GM21529 (cell line): Measurements from ENCODE around the gene GPC5.

ENCODE experiments used
- ATAC-seq: cut with Tn5 transposase; IDR thresholded peaks from one replicate; pipeline ENCODE4 v1.9.1; 2021; ENCODE audit not compliant: unreplicated experiment

GPC5 gene

DNA sequence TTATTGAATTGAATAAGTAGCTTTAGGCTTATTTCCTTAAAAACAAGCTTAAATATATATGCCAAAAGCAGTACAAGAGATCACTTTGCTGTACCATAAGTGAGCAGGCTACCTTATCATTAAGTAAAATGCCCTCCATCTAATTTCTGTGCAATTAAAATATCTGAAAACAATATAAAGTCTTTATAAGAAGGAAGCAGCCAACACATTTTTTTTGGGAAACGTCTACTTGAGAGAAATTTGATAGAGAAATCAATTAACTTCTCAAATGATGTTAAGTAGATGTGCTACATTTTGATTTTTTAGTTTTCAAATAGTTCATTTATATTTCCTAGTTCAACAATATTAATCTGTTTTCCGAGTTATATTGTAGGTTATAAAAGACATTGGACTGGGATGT, 52.5 kb downstream of the GPC5 start:
- no peak for ATAC-seq

DNA sequence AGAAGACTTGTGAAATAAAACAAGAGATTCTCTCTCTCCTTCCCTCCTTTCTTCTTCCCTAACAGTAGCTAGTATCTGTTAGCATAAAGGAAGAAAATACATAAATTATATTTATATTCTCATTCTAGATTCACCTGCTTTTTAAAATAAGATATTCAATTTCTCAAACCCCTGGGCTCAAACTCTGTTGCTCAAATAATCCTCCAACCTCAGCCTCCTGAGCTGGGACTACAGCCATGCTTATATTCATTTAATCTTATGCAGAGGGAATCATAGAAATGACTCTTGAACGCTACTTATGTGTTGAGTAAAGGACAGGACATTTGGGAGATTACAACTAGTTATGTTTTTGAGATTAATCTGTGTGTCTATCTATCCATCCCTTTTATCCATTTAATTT, 56.2 kb downstream of the GPC5 start:
- no peak for ATAC-seq

DNA sequence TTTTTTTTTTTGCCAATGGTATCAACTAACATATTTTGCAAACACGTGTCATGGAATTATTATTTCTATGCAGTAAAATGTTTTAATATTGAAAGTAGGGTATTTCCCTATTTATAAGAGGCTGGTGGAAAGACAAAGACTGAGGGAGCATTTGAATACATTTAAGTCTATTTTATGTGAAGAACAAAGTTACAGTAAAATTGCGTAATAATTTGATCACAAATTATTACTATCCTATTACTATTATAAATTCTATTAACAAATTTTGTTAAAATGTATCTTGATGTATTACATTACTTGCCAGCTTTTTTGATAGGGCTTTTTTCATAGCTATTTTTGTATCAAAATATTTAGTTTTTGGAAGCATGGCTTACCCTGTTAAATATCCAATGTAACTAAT, 58.4 kb downstream of the GPC5 start:
- no peak for ATAC-seq

DNA sequence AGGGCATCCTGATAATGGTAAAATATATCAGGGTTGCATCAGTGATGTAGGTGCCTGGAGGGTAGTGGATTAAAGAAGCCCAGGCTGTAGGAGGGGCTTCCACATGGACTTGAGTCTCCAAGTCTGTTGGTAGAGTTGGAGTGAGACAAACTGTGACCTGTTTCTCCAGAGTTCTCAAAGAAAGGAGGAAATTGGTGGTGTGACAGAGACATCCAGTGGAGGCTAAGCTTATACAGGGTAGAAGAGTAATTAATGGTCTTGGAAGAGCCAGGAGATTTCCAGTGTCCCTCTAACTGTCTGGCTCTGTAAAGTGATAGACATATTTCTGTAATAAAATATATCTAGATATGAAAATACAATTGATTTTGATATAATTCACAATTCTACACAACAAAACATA, 61.1 kb downstream of the GPC5 start:
- ATAC-seq, result no peak

DNA sequence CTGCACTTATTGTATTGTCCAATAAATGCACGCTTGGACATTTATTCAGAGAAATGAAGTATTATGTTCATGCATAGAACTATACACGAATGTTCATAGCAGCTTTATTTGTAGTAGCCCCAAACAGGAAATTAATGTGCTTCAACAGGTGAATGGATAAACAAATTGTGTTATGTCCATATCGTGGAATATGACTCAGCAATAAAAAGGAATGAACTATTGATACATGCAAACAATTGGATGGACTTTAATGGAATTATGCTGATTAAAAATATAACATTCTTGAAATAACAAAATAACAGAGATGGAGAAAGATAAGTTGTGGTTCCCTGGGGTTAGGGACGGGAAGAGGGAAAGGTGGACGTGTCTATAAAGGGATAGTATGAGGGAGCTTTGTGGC, 65.9 kb downstream of the GPC5 start:
- no peak for ATAC-seq

DNA sequence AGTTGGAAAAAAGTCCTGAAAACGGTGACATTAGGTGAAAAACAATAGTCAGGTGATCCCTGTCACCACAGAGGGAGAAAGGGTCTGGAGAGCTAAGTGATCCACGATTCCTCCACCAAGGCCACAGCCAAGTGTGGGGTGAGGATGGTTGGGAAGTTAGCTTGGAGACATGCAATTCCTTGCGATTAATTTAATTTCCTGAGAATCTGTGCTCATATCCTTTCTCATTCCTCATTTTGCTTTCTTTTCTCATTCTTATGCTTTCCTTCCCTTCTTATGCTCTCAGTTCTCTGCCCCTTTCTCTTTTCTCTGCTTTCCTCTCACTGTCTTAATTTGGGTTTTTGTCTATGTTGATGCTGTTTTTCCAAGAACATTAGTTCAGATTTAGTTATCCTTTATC, 68.8 kb downstream of the GPC5 start:
- ATAC-seq, result no peak

DNA sequence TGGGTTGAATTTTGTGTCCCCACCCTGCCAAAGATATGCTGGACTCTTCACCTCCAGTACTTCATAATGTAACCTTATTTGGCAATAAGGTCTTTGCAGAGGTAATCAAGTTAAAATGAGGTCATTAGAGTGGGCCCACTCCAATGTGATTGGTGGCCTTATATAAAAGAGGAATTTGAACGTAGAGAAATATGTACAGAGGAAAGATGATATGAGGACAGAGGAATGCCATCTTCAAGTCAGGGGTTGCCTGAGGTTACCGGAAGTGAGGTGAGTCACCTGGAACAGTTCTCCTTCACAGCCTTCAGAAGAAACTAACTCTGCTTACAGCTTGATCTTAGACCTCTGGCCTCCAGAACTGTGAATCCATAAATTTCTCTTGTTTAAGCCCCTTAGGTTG, 69.9 kb downstream of the GPC5 start:
- ATAC-seq, result peak; percentile 48

DNA sequence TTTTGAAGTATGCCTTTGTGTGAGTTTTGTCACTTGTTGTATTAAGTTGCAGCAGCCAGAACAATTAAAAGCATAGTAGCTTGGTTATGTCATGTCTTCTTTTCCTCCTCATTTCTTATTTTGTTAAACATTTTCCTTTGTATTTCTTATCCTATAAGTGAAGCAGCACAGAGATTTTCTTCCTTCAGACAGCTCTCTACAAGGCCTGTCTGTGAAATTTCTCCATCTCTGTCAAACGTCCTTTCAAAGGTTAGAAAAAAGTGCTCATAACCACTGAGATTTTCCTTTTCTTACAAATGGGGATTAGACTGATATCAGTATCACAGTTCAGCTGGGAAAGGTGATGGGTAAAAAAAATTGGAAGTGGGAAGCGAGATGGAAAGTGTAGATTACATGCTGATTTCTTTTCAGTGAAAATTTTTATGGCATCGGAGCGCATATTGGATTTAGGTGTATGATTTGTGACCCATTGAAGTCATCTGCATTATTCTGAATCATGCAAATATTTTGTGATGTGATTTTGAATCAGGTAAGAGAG, 71.7 kb downstream of the GPC5 start:
- no peak for ATAC-seq

DNA sequence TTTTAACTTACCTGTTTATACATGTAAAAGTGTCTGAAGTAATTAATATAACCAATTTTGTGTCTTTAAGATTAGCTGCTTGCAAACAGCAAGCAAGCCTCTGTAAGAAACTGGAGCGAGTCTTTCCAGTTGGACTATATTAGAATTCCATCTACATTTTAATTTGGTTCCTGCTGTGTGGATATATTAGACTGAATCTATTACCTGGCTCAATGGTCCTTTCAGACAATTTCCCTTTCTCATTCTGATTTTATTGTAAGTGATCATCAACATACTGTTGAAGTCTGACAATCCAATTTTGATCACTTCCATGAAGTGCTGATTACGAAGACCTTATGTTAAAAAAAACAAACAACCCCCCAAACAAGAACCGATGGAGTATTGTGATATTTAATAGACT, 72.3 kb downstream of the GPC5 start:
- ATAC-seq, result no peak

DNA sequence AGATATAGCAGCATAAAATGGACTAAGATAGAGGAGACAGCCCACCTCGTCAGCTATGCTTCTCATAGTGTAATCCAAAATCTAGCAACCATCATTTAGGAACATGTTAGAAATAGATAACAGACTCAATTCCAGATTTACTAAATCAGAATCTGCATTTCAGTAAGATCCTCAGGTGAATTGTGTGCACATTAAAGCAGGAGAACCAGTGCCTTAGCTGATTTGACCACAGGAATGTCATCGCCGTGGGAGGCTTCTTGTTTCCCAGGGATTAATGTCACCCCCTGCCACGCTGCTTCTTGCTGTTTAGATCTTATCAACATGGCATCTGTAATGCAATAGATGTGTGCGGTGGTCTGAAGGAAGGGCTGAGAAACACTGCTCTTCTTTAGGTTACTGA, 84.0 kb downstream of the GPC5 start:
- ATAC-seq, result no peak

DNA sequence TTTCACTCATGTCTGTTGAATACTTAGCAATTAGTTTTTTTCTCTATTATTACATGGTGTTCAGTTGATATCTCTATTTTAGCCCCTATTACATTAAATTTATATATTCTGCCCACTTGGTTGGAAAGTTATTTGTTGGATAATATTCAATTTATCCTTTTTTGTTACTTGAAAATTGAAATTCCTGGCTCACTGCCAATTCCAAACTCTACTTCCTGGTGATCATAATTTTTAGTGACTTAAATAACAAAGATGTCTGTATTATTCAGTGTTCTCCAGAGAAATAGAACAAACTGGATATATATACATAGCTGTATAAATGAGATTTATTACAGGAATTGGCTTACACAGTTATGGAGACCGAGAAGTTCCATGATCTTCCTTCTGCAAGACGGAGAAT, 93.6 kb downstream of the GPC5 start:
- no peak for ATAC-seq

DNA sequence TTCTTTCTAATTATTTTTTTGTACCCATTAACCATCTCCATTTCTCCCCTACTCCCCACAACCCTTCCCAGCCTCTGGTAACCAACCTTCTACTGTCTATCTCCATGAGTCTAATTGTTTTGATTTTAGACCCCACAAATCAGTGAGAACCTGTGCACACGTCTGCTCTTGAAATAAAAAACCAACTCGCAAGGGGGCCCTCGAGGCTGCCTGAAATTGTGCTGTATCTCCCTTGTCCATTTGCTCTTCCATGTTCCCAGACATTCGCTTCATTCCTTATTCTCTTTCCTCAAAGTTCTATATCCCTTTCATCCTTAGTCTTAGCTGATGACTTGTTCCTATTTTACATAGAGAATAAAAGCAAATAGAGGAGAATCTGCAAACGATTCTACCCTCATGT, 95.0 kb downstream of the GPC5 start:
- no peak for ATAC-seq

DNA sequence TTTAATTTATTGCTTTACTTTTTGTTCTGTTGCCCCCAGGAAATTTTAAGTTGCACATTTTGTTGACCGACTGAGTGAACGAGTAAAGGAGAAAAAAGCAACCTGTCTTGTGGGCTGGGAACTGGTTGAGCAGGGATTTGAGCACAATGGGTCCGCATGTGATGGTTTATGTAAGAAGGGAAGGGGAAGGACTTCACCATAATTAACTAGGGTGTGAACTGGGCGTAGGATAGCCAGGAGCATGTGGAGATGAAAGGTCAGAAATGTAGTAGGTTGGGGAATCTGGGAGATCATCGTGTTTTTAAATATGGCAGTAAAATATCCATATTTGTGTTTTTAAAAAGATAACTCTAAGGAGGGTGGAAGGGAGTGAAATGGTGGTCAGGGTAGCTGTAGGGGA, 99.9 kb downstream of the GPC5 start:
- no peak for ATAC-seq

DNA sequence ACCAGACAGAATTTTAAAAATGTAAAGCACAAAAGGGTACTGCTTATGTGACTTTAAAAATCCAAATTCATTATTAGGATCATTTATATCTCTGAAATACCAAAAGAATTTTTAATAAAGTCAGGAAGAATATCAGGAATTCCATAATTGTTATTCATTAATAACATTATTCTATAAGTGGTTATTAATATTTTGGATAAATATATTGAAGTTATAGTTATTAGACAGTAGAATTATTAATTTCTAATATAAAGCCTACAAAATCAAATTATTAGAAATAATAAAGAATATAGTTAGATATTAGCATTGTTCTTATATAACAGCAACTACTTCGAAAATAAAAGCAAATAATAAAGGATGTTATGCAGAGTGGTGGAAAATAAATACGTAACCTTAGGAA, 105.8 kb downstream of the GPC5 start:
- no peak for ATAC-seq

DNA sequence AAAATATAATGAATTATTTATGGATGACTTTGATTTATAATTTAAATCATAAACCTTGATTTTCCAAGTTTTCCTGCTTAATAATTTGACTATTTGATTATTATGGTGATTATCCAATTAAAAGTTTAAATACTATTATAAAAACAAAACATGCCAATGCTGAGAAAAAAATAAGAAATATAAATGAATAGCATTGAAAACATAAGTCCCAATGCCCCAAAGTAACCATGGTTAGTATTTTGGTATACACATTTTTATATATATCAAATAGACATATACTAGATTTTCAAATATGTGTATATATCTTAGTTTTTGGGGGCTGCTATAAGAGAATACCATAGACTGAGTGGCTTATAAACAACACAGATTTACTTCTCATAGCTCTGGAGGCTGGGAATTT, 108.3 kb downstream of the GPC5 start:
- ATAC-seq, result no peak

DNA sequence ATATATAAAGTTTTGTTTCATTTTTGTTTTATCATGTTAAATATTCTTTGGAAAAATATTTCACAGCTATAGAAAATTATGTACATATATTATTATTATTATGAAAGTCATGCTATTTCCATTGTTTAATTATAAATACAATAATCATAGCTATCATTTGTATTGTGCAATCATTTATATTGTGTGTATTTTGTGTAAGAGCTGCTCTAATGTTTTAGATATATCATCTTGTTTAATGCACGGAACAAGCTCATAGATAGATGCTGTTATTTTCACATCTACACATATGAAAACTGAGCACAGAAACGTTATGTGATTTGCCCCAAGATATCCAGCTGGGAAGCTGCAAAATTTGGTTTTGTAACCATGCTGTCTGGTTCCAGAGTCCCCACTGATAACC, 111.6 kb downstream of the GPC5 start:
- ATAC-seq, result no peak

DNA sequence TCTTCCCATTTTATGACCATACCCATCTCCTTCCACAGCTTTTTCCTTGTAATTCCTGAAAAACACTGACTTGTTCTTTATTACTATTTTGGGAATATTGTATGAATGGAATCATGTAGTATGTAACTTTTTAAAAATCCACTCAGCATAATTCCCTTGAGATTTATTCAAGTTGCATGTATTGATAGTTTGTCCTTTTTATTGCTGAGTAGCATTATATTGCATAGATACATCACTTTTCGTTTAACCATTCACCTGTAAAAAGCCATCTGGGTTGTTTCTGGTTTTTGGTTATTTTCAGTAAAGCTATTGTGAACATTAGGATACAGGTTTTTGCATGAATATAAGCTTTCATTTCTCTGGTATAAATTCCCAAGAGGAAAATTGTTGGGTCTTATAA, 115.4 kb downstream of the GPC5 start:
- ATAC-seq, result no peak

DNA sequence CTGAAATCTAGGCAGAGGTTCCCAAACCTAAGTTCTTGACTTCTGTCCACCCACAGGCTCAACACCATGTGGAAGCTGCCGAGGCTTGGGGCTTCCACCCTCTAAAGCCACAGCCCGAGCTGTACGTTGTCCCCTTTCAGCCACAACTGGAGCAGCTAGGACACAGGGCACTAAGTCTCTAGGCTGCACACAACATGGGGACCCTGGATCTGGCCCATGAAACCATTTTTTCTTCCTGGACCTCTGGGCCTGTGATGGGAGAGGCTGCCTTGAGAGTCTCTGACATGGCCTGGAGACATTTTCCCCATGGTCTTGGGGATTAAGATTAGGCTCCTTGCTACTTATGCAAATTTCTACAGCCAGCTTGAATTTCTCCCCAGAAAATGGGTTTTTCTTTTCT, 118.4 kb downstream of the GPC5 start:
- no peak for ATAC-seq

DNA sequence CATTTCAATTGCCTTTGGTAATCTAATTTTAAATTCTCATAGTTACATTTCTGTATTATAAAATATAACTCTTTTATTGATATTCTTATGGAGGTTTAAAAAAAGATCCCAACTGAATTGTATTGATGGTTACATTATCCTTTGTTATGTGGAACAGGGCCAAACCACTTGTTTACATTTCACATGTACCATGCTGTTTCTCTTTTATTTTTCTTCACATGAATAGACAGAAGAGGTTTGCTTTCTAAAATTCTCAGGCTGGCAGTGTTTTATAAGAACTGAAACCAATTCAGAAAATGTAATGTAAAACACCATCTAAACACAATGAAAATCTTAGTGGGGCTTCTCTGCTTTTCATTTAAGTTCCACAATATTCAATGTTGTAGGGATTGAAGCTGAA, 122.5 kb downstream of the GPC5 start:
- no peak for ATAC-seq

DNA sequence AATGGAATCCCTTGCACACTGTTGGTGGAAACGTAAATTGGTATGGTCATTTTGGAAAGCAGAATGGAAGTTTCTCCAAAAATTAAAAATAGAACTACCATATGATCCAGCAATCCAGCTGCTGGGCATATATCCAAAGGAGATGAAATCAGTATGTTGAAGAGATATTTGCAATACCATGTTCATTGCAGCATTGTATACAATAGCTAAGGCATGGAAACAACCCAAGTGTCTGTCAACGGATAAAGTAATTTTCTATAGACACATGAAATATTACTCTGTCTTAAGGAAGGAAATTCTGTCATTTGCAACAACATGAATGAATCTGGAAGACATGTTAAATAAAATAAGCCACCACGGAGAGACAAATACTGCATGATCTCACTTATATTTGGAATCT, 124.7 kb downstream of the GPC5 start:
- ATAC-seq, result no peak

DNA sequence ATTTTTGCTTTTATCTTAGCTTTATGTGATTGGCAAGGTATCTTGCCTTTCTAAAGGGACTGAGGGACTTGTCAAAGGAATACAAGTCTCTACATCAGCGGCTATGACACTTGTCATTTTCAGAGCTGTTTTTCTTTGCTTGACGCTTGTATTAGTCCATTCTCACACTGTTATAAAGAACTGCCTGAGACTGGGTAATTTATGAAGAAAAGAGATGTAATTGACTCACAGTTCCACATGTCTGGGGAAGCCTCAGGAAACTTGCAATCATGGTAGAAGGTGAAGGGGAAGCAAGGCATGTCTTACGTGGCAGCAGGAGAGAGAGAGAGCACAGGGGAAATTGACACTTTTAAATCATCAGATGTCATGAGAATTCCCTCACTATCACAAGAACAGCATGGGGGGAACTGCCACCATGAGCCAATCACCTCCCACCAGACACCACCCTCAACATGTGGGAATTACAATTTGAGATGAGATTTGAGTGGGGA, 128.2 kb downstream of the GPC5 start:
- ATAC-seq, result no peak

DNA sequence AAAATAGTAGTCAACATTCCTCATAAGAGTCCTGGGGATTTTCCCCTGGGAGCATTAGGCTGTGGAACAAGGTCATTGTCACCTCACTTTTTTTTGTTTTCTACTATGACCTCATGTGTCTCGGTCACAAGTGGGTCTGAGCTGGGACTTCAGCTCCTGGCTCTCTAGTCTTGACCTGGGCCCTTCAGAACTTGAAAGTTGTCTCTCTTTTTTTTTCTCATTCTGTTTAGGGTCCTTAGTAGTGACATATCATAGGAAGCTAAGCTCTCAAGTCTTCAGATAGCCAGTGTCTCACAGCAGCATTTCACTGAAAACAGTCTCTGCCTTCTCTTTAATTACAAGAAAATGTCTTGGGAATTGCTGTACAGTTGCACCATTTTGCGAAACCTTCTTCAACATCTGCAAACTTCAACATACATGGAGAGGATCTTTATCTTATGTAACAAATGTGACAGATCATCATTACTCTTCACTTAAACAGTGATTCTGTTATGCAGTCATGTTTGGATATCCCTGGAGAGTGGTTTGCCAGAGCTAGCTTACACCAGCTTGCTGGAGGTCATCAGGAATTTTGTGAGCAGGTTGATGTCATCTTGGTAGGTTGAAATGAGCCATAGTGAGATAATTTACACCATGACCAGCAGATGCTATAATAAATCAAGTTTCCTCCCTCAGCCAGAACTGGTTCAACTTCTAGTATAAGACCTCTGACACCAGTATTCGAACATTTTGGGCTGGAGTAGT, 131.5 kb downstream of the GPC5 start:
- no peak for ATAC-seq

DNA sequence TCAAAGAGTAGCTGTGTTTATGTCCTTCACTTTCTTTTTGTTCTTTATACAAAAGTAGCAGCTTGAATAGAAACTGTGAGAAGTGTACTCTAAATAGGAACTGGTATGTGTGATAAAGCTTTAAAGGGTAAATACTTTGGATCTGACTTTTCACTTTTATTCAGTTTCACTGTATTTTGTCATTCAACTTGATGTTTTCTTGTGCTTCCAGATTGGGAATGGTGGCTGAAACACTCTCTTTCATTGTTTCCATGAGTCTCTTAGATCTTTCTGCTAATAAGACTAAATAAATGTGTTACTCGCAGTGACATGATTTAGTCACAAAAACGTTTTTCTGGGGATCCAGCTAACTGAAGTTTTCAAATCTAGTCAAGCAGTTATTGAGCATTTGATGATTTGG, 133.2 kb downstream of the GPC5 start:
- no peak for ATAC-seq
